Measurements from ENCODE around the gene ERCC6. TPM values are rescaled to one million over a fixed set of nuclear protein-coding genes. Genes with fewer than 3 reads are reported as not detected.

The ERCC6 gene
- total and polyA plus RNA-seq, 2 donors (not counting 3 experiments of a cell fraction or from before 2014, with no cell fraction given) = 15.3 to 39.6 TPM

GRCh38 chr10:49560526-49560925, 21.6 kb upstream of the ERCC6 start:
- CTCF ChIA-PET = no interaction called here
- Histone ChIP-seq H3K79me2 (ENCODE audit: control insufficient read depth, insufficient read depth, low read length) (no peaks in the 10 kb centered on the region), H3K4me1 (ENCODE audit: control insufficient read depth, extremely low read depth, insufficient read depth, low read length) (no peaks in the 10 kb centered on the region)

More at GRCh38 chr10:49560526-49560925, 21.6 kb upstream of the ERCC6 start:
- no TSS peak for BruUV-seq (replicated peaks)
- intact Hi-C loops (cut with micrococcal nuclease) (no loop called here), dilution Hi-C loops (cut with MboI; ENCODE audit: extremely low pct_ligation_motif_present, low sequenced_read_pairs) (no loop called here)
- Histone ChIP-seq H3K27ac (ENCODE audit: insufficient read depth, low read depth, low read length) (no peak overlapping the region), H3K27me3 (ENCODE audit: control insufficient read depth in 2 of 2, insufficient read depth in 2 of 2, low read length in 2 of 2) (peaks cover 3 to 6% of the 10 kb centered on the region in 2 experiments), H3K9me3 (replicated peaks; ENCODE audit: control insufficient read depth, insufficient read depth, low read length) (no peaks in the 10 kb centered on the region), H4K20me1 (replicated peaks; ENCODE audit: control insufficient read depth, extremely low read depth, insufficient read depth, low read length) (no peaks in the 10 kb centered on the region), H3K9me1 (replicated peaks; ENCODE audit: control insufficient read depth, extremely low read depth, insufficient read depth, low read length) (no peaks in the 10 kb centered on the region), H3K4me2 (ENCODE audit: insufficient read depth, low read length) (no peak overlapping the region), H3K9ac (replicated peaks; ENCODE audit: extremely low read depth, insufficient read depth, low read length) (no peak overlapping the region), H3K36me3 (ENCODE audit: control insufficient read depth in 2 of 2, extremely low read depth in 1 of 2, insufficient read depth in 2 of 2, low read length in 2 of 2) (no peaks in the 10 kb centered on the region), H3K4me3 (replicated peaks in 1 of 3; ENCODE audit: insufficient read depth in 1 of 3, low read depth in 1 of 3, low read length in 3 of 3) (no peak overlapping the region), H2AFZ (ENCODE audit: low read depth, low read length) (no peak overlapping the region)
- FAIRE-seq (no peak), DNase-seq (ENCODE audit: low read depth, low spot score) (no peak)
- POLR2A ChIA-PET = no interaction called here
- TF ChIP-seq JUN (IDR thresholded peaks at IDR 0.05; ENCODE audit: borderline replicate concordance, insufficient read depth, insufficient read length, low read depth) (no peak), POLR2A (IDR thresholded peaks at IDR 0.05; ENCODE audit: low read depth, low read length) (no peak), EZH2 (IDR thresholded peaks at IDR 0.05; ENCODE audit: borderline replicate concordance, low read depth, low read length, severe bottlenecking) (no peak), GATA2 (IDR thresholded peaks at IDR 0.05; ENCODE audit: insufficient read depth, insufficient read length, low read depth, low read length) (no peak), FOS (IDR thresholded peaks at IDR 0.05; ENCODE audit: borderline replicate concordance, insufficient read depth, low read length) (no peak), MYC (IDR thresholded peaks at IDR 0.05; ENCODE audit: low read depth, low read length) (no peak), POLR2AphosphoS5 (IDR thresholded peaks at IDR 0.05; ENCODE audit: insufficient read depth, low read depth, low read length) (no peak), CTCF (IDR thresholded peaks at IDR 0.05; ENCODE audit: extremely low read depth in 1 of 2, insufficient read depth in 1 of 2, low read depth in 1 of 2, low read length in 2 of 2) (no peak)
- TF ChIP-seq, protein P1, sequence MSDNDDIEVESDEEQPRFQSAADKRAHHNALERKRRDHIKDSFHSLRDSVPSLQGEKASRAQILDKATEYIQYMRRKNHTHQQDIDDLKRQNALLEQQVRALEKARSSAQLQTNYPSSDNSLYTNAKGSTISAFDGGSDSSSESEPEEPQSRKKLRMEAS (IDR thresholded peaks at IDR 0.05; ENCODE audit: insufficient read depth, insufficient read length) = no peak
